HG03439 (cell line): Measurements from ENCODE around the gene KCTD16.

Experiments
- ATAC-seq: cut with Tn5 transposase; IDR thresholded peaks from one replicate; pipeline ENCODE4 v1.9.1; 2021; ENCODE audit warnings: mild to moderate bottlenecking, moderate library complexity; ENCODE audit not compliant: unreplicated experiment

The KCTD16 gene

DNA sequence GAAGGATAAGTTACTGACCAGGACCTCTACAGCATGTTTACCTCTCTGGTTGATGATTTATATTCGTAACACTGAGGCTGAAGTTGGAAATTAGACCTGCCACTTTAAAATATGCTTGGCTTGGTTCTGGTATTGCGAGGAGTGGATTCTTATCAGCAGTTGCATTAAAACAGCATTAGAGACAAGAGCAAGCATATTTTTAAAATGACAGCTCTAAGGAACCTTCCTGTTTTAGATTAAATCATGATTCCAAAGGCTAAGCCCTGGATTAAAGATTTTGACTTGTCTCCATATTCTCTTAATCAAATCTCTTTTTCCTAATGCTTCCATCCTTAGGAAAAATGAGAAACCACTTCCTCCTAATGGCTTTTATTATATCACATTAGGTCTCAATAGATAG, 277.8 kb downstream of the KCTD16 start:
- ATAC-seq = no peak

DNA sequence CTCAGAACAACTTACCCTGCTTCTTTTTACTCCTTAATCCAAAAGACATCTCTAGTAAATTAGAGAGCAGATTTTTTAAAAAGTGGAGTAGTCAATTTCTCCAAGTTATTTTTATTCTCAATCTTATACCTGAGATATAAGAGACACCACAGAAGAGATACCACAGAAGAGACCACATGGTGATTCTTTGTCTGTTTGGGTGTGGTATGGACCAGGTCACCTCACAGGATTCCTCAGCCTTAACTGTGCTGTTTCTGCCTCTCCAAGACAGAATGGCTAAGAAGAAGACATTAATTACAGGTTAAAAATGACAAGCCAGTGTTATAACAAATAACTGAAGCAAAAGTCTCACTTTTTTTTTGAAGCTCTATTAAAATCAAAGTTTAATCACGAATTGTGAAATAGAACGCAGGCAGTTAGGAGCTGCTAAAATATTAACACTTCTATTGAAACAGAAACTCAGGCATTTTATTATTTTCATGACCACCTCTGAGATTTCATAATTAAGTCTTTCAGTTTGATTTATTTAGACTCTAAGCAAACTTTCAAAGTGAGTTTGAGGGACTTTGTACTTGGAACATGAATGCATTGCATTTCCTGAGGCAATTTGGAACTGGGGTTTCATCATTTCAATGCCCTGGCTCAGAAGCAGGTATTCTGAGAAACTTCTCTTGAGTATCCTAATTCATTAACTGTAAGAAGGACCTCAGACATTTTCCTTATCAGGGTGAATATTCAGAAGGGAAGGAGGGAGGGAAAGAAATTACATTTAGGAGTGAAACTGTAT, 280.7 kb downstream of the KCTD16 start:
- ATAC-seq = no peak

DNA sequence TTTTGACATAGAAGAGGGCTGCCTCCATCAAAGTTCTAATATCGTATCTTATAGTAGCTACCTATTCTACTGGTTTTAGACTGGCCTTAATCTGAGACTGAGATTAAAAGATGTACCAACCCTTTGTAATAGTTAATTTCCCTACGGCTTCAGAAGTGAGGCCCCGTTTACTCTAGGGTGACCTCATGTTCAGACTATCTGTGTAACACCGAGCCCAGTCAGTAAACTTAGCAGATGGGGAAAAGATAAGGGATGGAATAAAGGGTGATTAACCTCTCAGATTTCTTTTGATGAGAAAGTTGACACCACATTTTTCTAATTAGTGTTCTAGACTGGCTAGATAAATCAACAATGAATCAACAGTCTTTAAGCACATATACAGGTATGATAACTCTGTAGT, 283.1 kb downstream of the KCTD16 start:
- ATAC-seq = no peak

DNA sequence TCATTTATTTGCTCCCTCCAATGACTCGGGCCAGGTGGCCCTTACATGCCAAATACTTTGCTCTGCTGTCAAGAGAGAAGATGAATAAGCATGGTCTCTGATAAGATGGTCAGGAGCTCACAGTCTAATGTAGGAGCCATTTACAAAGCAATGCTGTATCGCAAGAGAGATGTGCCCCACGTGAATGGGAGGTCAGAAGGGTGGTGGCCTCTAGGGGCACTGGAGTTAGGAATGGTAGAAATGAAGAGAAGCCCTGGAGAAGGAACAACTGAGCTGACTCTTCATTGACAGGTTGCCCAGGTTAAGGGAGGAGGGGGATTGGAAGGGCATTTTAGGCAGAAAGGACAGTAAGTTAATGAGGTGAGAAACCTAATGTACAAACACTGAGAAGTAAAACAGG, 286.5 kb downstream of the KCTD16 start:
- ATAC-seq = no peak

DNA sequence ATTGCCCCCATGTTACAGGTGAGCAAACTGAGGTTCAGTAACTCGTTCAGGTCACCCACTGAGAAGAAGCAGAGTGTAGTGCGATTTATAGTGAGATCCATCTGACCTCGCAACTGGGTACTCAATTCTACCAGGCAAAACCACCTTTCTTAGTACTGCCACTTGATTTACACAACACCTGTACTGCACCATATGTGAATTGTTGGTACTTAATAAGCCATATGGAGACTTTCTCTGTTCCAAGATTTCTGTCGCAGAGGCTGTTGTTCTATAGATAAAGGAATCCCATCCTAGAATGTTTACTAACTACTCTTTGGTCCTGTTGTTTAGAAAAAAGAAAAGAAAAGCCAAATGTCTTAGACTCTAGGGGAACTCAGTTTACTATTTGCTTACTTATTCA, 287.5 kb downstream of the KCTD16 start:
- ATAC-seq = no peak

DNA sequence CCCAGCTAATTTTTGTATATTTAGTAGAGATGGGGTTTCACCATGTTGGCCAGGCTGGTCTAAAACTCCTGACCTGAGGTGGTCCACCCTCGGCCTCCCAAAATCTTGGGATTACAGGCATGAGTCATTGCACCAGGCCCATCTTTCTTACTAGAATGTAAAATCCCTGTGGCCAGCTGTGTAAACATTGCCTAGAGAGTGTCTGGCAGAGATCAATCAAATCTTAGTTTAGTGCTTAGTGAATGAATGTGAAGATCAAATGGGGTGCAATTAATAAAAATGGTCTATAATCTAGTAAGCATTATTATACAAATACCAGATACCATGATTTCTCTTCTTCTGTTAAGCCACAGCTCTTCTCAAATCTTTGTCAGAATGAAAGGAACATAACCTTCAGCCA, 289.9 kb downstream of the KCTD16 start:
- no peak for ATAC-seq

DNA sequence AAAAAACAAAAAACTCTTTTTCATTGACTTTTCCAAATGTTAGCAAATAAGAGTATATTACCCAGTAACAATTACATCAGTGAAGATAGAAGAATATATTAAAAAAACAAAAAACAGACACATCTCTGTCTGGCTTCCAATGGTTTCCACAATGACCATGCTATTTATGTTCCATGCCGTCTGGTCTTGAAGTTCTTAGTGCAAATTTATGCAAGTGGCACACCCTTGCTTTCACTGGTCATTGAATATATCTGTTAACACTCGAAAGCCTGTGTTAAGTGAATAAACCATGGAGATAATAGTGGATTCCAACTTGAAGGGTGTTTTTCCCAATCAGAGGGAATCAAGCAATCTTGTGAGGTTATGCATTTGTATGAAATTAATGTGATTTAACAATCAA, 291.9 kb downstream of the KCTD16 start:
- no peak for ATAC-seq

DNA sequence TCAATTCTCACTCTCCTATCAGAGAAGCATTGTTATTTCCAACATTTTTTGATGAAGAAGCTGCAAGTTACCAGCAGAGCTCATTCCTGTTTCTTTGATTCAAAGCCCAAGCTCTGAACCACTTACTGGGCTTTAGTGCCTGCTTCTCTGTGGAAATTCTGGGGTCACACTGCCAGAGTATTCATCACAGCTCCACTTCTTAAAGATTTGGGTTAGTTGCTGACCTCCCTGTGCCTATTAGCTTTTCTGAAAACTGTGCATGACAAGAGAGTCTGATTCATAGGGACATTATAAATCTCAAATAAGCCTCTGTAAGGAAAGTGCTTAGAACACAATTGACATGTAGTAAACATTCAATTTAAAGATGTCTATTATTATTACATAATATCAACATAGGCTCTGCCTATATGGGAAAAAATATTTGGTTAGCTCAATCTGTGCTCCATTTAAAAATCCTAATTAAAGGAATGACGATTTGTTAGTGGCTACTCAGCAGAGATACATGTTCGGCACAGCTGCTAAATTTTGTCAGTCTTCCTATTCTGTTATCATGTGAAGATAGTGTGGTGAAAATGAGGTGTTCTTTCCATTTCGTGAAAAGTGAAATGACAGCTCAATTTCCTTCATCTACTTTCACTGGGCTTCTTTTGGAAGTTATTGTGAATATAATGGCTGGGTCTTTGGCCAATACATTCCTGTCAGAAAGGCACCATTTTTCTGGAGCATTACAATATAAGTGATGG, 293.0 kb downstream of the KCTD16 start:
- ATAC-seq = no peak

DNA sequence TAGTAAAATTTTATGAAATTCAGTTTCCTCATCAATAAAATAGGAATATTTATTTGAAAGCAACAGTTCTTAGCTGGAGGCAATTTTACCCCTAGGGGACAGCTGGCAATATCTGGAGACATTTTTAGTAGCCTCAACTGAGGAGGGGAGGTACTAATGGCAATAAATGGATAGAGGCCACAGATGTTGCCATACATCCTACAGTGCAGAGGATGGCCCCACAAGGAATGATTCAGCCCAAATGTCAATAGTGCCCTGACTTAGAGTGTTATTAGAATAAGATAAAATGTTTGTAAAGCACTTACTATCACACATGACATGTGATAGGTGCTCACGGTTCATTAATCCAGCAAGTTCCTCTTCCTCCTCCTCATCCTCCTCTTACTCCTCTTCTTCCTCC, 293.6 kb downstream of the KCTD16 start:
- ATAC-seq = no peak

DNA sequence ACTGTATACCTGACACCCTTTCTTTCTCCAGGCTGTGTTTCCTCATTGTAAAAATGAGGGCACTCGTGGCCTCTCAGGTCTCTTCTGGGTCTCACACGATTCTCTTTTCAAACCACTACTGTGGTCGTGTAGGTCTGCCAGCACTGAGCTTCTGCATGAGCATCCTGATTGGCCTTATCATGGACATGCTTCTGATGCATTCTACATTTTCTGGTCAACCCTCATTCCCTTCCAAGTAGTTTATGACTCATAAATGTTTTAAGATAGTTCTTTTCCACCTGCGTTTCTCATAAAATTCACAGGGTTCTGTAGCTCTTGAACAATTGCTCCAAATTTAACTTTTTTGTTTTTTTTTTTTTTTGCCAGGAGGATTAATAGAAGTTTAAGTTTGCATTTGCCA, 294.8 kb downstream of the KCTD16 start:
- no peak for ATAC-seq

DNA sequence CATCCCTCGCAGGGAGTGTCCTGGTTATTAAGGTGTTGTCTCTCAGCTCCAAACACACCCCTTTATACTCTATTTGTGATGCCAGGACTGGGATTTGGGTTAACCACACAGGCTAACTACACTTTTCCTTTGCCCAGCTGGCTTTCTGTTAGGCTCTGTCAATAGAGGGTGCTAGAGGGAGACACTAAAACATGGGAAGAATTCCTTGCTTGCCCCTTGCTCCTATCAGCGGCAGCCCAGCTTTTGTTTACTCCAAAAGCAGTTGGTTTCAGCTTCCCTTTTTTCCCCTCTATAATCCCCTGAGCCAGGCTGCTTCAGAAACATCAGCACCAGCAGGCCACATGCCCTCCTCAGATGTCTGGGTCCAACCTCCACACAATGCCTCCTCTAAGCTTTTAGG, 297.1 kb downstream of the KCTD16 start:
- ATAC-seq = no peak

DNA sequence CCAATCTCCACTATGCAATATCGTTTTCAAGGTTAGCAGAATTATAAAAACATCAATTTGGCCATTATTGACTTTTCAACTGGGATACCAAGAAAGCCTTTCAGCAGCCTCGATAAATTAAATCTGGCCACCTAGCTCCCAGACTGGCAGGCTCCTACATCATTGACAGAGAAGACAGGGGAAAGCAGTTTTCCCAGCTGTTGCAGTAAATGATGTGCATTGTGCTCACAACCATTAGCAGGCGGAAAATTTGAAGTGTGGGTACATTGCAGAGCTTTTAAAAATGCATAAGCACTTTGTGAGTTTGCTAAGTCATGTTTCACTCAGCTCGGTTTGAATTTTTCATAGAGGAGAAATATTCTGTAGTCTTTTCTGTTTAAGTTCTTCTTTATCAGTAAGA, 297.9 kb downstream of the KCTD16 start:
- ATAC-seq = no peak

DNA sequence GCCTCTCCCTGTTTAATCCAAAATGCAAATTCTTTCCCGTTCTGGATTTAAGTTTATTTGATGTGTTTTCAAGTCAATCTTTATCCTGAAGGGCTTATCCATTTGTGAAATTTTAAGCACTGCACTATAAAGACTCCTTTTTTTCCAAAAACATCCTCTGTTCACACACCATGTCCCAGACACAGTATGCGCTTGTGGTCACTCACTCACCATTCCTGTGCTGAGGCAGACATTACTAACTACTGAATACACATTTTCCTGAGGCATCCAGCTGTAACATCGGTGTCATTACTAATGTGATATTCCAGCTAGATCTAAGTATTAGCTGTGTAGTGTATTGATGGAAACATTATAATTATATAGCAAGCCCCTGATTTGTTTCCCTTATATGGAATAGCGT, 298.4 kb downstream of the KCTD16 start:
- no peak for ATAC-seq

DNA sequence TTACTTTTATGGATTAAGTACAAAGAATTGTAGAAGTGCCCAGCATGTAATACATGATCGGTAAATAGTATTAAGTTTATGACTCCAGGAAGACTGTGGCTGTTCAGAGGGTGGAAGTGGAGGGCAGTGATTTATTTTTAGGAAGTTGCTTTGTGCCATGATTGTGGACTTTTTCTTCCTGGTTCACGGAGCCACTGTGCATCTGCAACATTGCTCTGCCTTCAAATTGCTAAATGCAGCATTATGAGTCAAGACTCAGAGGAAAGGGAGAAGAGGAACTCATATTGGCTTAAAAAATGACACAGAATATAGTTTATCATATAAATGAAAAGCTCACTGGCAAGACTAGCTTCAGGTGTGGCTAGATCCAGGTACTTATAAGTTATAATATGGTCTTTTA, 301.5 kb downstream of the KCTD16 start:
- ATAC-seq = no peak

DNA sequence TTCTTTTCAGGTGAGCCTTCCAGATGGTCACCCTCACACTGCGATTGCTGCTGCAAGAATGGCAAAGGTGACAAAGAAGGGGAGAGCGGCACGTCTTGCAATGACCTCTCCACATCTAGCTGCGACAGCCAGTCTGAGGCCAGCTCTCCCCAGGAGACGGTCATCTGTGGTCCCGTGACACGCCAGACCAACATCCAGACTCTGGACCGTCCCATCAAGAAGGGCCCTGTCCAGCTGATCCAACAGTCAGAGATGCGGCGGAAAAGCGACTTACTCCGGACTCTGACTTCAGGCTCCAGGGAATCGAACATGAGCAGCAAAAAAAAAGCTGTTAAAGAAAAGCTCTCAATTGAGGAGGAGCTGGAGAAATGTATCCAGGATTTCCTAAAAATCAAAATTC, 303.0 kb downstream of the KCTD16 start:
- ATAC-seq = no peak

DNA sequence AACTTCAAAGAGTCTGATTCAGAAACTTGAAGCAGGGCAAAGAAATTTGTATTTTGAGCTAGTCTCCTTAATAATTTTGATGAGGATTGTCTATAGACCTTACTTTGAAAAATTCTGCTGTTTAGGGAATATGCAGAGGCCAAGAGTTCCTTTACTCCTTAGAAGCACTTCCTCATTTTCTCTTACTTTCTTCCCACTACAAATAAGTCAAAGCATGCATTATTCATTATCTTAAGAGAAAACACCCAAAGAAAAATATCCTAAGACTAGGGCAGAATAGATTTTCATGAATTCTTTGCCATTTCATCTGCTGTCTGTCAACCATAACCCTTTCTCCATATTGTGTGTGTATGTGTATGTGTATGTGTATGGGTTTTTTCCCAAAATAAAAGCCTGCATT, 307.9 kb downstream of the KCTD16 start:
- no peak for ATAC-seq

DNA sequence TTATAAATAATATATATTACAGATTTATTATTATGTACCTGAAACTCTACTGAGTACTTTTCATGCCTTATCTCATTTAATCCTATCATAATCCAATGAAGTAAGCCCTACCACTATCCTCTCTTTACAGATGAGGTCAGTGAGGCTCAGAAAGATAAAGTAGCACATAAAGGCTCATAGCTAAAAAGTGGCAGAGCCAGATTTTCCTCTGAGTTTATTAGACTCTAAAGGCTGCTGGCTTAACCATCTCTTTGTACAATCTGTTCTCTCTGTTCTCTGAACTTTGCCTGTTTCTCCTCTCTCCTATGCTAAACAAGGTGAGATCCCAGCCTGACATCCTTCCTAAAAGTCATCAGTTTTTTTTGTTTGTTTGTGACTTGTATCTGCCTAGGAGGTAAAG, 311.2 kb downstream of the KCTD16 start:
- no peak for ATAC-seq

DNA sequence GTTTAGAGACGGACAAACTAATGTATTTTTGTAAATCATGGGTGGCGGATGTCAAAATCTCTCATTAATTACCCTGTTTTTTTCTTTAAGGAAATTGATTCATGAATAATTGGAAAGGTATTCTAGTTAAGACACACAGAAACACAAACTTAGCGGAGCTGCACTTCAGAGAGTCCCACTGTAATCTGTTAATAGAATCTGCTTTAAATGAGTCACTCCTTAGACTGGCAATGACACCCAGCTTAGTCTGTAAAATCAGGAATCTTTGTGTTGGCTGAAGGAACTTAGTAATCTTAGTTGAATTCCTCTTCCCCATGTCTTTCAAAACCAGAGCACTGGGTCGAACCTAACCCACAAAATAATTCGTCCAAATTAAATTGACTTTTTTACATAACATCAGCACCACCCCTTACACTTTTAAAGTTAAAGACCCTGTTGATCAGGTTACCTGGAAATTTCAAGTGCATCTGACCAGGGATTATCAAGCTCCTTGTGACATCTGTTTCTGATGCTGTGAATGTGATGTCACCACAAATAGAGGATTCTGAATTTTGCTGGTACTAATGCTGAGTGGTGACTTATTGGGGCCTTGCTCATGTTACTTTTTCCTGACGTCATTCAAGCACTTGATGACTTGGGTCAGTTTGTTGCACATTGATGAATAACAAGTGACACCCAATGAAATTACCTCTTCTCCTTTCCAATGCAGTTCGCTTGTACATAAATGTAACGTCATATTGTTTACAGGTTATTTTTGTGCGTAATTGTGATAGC, 313.6 kb downstream of the KCTD16 start:
- no peak for ATAC-seq

DNA sequence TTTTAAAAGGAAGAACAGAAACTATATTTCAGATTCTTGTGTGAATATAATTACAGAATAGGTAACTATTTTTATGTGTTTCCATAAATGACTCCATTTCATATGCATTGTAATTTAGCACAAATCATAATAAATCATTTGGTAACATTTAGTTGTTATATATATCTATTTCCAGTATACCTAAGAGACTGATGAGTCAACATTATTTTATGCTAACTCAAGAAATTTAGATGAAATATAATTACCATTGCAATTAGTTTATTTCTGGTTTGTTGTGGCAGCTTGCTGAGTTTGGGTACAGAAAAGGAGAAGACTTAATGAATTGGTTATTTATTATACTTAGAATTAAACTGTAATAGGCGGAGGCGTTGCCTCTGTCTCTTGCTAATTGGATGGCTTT, 314.9 kb downstream of the KCTD16 start:
- no peak for ATAC-seq

DNA sequence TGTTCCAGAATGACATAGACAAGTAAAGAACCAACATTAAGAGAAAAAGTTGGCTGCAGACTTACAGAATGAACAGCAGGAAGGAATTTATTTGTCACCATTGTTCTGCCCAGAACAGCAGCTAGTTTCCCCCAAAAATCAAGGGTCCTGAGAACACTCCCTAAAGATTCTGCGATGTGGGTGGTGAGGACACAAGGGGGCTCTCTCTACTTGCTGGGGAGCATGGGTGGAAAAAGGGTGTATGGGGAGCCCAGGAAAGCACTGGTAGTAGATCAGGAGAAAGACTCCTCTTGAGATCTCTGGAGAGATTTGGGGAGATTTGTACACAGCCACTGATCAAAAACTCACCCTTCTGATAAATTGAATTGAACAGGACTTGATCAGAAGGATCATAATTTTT, 316.5 kb downstream of the KCTD16 start:
- no peak for ATAC-seq

DNA sequence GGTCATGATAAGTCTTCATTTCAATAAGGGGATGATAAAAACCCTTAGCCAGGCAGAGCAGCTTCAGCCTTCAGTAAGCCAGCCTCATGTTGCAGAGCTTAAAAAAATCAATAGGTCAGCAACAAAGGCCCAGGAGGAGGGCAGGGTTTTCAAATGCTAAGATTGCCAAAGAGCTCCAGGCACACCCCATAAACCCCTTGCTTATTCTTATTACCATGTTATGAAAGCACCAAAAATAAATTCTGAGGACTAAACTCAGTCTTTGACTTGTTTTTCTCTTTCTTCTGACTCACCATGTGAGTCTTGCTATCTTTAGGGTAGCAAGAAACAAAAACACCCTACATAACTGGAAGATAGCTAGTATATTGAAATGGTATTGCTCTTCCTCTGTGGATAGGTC, 317.1 kb downstream of the KCTD16 start:
- no peak for ATAC-seq

DNA sequence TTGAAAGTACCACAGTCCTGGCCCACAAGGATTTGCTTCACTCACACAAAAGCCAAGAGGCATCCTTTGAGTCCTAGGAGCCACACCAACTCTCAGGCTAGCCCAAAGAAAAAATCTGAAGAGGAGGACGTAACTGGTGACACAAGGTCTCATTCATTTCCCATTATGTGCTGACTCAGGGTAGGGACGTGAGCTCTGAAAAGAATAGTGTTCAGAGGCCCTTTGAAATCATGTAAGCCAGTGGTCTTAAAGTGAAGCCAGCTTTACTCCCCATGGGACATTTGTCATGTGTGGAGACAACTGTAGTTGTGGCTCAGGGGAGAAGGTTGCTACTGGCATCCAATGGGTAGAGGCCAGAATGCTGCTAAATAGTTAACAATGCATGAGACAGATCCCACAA, 332.4 kb downstream of the KCTD16 start:
- ATAC-seq = no peak
